Stomach smooth muscle (tissue), 2 donors: ENCODE data around the gene ABI1.
"Not testable (repeated sequence)": the region's sequence is repeated elsewhere in the genome, so short reads cannot be mapped to it uniquely, and the experiment has no call there.

Experiments used
- H3K27ac ChIP-seq: one replicate; pipeline ENCODE4 v1.7.0; 2013; ENCODE audit warnings: mild to moderate bottlenecking, low read length, inconsistent platforms
- H3K27me3 ChIP-seq, 2 donors: one replicate each; pipeline ENCODE4 v1.7.0; 2013; ENCODE audit warnings: low read length in 2 of 2; ENCODE audit not compliant: insufficient read depth in 2 of 2, control insufficient read depth in 1 of 2
- H3K36me3 ChIP-seq, 2 donors: one replicate each; pipeline ENCODE4 v1.7.0; 2013; ENCODE audit warnings: low read length in 2 of 2; ENCODE audit not compliant: control insufficient read depth in 2 of 2, insufficient read depth in 2 of 2
- H3K4me1 ChIP-seq: one replicate; pipeline ENCODE4 v1.7.0; 2013; ENCODE audit warnings: low read length; ENCODE audit not compliant: control insufficient read depth, insufficient read depth
- H3K4me3 ChIP-seq, 2 donors: one replicate each; pipeline ENCODE4 v1.7.0; 2013; ENCODE audit warnings: low read length in 2 of 2
- H3K9ac ChIP-seq, 2 donors: one replicate each; pipeline ENCODE4 v1.7.0; 2013; ENCODE audit warnings: low read length in 2 of 2, mild to moderate bottlenecking in 1 of 2
- H3K9me3 ChIP-seq, 2 donors: one replicate each; pipeline ENCODE4 v1.7.0; 2013; ENCODE audit warnings: low read length in 2 of 2; ENCODE audit not compliant: control insufficient read depth in 2 of 2
- donor health status: healthy.
- donor health status: Pancreatic carcinoma.

The ABI1 gene

DNA sequence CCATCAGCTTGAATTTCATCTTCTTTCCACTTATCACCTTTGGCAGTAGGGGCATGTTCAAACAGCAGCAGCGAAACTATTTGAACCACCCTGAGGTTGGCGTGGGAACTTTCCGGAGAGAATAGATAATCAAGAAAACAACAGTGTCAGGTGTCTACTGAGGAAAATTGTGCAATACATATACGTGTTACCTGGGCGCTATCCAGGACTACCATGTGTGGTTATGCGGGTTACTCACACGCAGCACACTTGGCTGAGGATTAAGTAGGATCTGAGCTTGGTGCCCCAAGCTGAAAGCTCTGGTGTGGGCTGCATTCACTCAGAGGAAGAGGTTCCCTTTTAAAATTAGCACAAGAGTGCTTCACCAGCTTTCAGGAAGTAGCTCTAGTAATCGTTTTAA, 8.8 kb upstream of the ABI1 start:
- no peak overlapping the region for H3K4me3 ChIP-seq
- no peaks in the 10 kb centered on the region for H3K4me1 ChIP-seq
- H3K27me3 ChIP-seq: no peaks in the 10 kb centered on the region
- H3K9me3 ChIP-seq: no peaks in the 10 kb centered on the region
- H3K27ac ChIP-seq: no peak overlapping the region
- H3K36me3 ChIP-seq: no peaks in the 10 kb centered on the region
- H3K9ac ChIP-seq: no peak overlapping the region

DNA sequence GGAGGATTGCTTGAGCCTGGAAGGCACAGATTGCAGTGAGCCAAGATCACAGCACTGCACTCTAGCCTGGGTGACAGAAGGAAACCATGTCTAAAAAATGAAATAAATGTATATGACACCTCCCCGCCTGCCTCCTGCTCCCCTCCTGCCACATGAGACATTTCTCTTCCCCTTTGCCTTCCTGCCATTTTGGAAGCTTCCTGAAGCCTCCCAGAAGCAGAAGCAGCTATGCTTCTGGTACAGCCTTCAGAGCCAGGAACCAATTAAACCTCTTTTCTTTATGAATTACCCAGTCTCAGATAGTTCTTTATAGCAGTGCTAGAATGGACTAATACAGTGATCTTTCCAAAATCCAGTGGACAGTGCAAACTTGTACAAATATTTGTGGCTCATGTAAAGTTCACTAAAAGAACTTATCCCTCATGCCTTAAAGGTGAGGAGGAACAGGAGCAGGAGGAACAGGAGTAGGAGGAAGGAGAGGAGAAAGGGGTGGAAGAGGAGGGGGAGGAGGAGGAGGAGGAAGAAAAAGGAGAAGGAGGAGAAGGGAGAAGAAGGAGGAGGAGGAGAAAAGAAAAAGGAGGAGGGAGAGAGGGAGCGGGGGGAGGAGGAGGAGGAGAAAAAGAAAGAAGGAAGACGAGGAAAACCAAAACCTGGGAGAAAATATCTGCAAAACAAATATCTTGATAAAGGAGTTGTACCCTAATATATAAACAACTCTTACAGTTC, 2.8 kb upstream of the ABI1 start:
- Histone ChIP-seq H3K36me3 (no peaks in the 10 kb centered on the region), H3K9me3 (no peaks in the 10 kb centered on the region), H3K4me3 (no peak overlapping the region), H3K4me1 (no peaks in the 10 kb centered on the region), H3K27ac (no peak overlapping the region), H3K27me3 (no peaks in the 10 kb centered on the region), H3K9ac (no peak overlapping the region)

DNA sequence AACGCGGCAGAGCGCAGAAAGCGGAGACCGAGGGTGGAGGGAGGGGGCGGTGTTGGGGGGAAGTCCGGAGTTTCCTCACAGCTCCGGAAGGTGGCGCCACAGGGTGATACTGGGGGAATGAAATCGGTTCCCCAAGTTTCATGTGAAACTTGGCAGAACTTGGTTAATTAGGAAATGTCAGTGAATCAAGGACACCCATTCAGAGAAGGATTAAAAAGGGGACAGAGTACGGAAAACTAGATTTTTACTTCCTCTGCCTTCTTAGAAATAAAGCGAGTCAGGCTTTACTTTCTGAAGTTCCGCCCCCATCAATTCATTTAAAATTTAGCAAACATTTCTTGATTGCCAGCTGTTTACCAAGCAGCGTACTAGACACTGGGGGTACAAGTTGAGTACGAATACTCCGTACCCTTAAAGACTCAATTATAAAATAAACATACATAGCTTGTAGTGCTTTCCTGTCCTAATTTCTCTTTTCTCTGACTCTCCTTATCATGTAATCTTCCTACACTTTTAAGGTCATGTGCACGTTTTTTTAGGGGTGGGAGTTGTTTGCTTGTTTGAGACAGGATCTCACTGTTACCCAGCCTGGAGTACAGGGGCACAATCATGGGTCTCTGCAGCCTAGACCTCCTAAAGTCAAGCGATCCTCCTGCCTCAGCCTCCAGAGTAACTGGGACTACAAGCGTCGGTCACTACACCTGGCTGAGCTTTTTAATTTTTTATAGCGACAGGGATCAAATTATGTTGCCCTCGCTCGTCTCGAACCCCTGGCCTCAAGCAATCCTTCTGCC, 644 bp upstream of the ABI1 start:
- Histone ChIP-seq H3K36me3 (no peaks in the 10 kb centered on the region), H3K4me3 (peak overlapping the region; percentile 64 to 66), H3K27ac (no peak overlapping the region), H3K9ac (peak overlapping the region; percentile 51 to 57), H3K9me3 (no peaks in the 10 kb centered on the region), H3K4me1 (no peaks in the 10 kb centered on the region), H3K27me3 (no peaks in the 10 kb centered on the region)

DNA sequence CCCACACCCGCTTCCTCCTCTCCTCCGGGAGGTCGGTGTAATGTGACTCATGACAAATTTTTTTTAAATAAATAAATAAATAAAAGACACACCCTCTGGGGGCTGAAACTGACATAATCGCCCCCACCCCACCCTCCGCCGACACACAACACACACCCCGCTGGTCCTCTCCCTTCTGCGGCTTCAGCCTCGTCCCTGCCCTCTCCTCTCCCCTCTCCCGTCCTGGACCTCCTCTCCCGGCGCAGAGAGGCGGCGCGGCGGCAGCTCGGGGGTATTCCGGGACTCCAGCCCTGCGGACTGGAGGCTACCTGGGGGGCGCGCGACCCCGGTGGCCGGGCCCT, 686 bp downstream of the ABI1 start:
- H3K27me3 ChIP-seq: no peaks in the 10 kb centered on the region
- H3K4me3 ChIP-seq: peak overlapping the region; percentile 94
- no peaks in the 10 kb centered on the region for H3K4me1 ChIP-seq
- H3K27ac ChIP-seq: peak overlapping the region; percentile 86
- no peaks in the 10 kb centered on the region for H3K36me3 ChIP-seq
- H3K9ac ChIP-seq: peak overlapping the region; percentile 83 to 88
- no peaks in the 10 kb centered on the region for H3K9me3 ChIP-seq

DNA sequence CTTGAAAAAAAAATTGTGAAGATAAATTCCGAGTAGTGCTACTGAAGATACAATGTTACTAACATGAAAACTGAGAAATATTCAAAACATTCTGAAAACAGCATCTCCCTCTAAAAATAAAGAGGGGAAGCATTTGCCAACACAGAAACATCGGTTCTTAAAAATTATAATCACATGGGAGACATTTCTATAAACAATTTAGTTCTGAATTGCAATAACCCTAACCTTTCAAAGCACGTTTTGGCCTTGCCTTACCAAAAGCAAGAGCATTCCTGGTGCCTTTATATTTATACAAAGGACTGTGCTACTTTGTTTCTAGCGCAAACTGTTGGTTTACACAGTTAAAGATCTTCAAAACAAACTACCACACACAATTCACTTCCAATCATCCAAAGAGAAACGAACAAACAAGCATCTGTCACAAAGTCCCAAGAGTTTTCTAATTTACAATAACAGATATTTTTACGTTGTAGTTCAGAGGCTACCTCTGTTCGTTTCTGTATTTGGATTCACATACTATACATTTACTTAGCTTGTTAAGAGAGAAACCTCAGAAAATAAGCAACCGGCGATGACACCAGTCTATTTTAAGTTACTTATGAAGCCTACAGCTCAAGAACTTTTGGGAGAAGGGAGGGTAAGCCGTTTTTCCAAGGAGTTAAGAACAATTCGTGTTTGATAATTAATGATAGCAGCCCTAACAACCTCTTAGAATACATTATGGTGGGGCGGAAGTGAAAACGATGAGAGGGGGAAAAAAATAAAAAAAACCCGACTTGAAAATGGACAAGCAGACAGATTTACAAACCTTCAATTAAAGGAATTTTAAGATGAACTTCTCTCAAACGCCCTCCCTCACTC, 1.3 kb downstream of the ABI1 start:
- no peaks in the 10 kb centered on the region for H3K4me1 ChIP-seq
- peak overlapping the region; percentile 42 for H3K27ac ChIP-seq
- H3K4me3 ChIP-seq: peak overlapping the region; percentile 86 to 94
- H3K36me3 ChIP-seq: no peaks in the 10 kb centered on the region
- H3K9me3 ChIP-seq: no peaks in the 10 kb centered on the region
- peak overlapping the region; percentile 72 to 88 for H3K9ac ChIP-seq
- H3K27me3 ChIP-seq: no peaks in the 10 kb centered on the region

DNA sequence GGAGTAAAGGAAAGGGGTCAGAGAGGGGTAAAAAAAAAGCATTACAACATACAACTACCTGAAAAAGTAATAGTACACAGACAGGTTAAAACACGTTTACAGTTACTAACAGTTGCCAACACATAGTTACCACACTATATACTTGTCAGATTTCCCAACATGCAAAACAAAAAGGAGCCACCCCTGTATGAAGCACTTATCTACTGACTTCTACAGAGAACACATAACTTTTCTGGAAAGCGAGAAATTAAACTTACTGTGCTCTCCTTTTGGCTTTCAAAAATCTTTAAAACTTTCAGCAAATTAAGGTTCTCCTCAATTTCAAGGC, 2.1 kb downstream of the ABI1 start:
- Histone ChIP-seq H3K4me3 (peak overlapping the region; percentile 86 to 94), H3K27me3 (no peaks in the 10 kb centered on the region), H3K4me1 (no peaks in the 10 kb centered on the region), H3K36me3 (no peaks in the 10 kb centered on the region), H3K27ac (no peak overlapping the region), H3K9ac (peak overlapping the region in 1 of 2 donors; percentile 88), H3K9me3 (no peaks in the 10 kb centered on the region)

DNA sequence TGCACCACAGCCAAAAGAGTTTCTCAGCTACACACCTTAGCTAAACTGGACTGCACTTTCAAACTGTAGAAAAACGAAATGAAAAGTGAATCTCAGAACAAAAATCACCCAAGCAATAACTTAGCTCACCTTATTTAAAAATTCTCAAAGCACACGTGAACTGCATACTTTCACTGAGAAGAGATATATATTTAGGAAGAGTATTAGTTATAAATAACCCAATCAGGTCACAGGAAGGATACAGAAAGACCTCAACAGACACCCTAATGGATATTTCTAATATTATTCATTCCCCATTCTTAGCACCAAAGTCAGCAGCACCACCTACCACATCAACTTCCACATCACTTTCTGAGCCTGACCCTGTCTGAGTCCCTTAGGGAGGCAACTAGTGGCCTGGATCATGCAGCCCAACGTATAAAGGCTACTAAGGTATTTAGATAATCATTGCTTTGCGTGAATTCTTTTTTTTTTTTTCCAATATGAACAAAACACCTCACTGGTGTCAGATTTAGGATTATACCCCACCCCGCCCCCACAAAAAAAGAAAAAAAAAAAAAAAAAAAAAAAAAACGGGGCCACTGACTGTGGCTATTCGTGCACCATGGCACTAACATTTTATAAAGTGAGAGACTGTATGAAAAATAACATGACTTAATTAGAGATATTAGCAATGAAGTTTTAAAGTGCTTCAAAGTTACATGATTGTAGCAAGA, 2.6 kb downstream of the ABI1 start:
- H3K27me3 ChIP-seq: no peaks in the 10 kb centered on the region
- peak overlapping the region in 1 of 2 donors; percentile 94 for H3K4me3 ChIP-seq
- no peaks in the 10 kb centered on the region for H3K4me1 ChIP-seq
- no peak overlapping the region for H3K27ac ChIP-seq
- no peaks in the 10 kb centered on the region for H3K36me3 ChIP-seq
- no peaks in the 10 kb centered on the region for H3K9me3 ChIP-seq
- no peak overlapping the region for H3K9ac ChIP-seq

DNA sequence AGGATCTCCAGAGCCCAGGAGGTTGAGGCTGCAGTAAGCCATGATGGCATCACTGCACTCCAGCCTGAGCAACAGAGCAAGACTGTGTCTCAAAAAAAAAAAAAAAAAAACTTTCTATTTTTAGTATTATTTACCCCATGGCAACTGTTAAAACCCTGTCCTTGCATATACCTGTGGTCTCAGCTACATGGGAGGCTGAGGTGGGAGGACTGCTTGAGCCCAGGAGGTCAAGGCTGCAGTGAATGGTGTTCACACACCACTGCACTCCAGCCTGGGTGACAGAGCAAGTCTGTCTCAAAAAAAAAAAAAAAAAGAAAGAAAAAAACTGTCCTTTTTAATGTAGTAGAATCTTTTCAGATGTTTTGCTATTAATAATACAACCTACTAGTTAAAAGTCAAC, 3.2 kb downstream of the ABI1 start:
- not testable (repeated sequence) for H3K36me3 ChIP-seq, H3K27ac ChIP-seq, H3K9ac ChIP-seq, H3K4me1 ChIP-seq, H3K4me3 ChIP-seq, H3K27me3 ChIP-seq, H3K9me3 ChIP-seq

DNA sequence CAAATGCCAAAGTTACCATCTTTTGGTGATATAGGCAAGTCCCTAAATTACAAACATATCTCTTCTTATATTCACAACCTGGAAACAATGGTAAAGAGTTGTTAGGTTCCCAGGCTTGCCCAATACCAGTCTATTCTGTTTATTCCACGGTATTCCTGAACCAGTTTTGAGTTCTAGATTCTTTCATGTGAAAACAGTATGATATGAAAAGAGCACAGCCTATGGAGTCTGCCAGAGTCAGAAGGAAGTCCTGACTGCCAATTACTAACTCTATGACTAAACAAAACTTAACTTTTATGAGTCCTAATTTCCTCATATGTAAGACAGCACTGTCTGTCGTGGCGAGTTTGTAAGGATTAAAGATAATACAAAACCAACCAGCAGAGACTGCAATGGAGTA, 5.6 kb downstream of the ABI1 start:
- Histone ChIP-seq H3K4me1 (no peaks in the 10 kb centered on the region), H3K27me3 (no peaks in the 10 kb centered on the region), H3K9me3 (no peaks in the 10 kb centered on the region), H3K9ac (no peak overlapping the region), H3K36me3 (no peaks in the 10 kb centered on the region), H3K27ac (no peak overlapping the region), H3K4me3 (no peak overlapping the region)

DNA sequence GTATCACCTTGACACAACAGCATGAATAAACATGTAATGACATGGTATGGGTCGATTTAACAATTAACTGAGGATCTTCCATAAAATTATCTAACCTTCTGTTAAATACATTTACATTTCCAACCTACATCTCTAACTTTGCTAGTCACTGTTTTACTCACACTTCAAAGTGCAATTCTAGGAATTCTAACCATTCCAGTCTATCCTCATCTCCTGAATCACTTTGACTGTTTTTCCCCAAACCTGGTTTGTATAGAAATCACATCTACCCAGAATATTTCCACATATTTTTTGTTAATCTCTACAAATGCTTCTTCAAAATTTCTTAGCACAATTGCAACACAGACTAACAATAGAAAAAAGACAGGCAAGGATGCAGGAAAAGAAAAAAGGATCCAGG, 6.2 kb downstream of the ABI1 start:
- Histone ChIP-seq H3K9ac (no peak overlapping the region), H3K4me1 (no peaks in the 10 kb centered on the region), H3K36me3 (no peaks in the 10 kb centered on the region), H3K27me3 (no peaks in the 10 kb centered on the region), H3K9me3 (no peaks in the 10 kb centered on the region), H3K4me3 (no peak overlapping the region), H3K27ac (no peak overlapping the region)
